B cell (primary cell): ENCODE data around the gene HES7. TPM values are rescaled to one million over a fixed set of nuclear protein-coding genes. Genes with fewer than 3 reads are reported as not detected.
"Not testable (repeated sequence)": the region's sequence is repeated elsewhere in the genome, so short reads cannot be mapped to it uniquely, and the experiment has no call there.

ENCODE experiments used
- ATAC-seq: fragments of 200-7000 bp; cut with Tn5 transposase; one replicate; pipeline ENCODE4 v1.10.0; 2021; ENCODE audit warnings: low read depth, mild to moderate bottlenecking, moderate number of reproducible peaks, moderate library complexity
- CTCF ChIA-PET: fragments of 350-600 bp; sonication (Branson Sonifier 250); formaldehyde crosslinking; loops from one replicate; lab custom pipeline; 2021; ENCODE audit warnings: antibody characterized with exemption, inconsistent platforms; lab: Charles Lee
- POLR2A ChIA-PET: fragments of 350-600 bp; sonication (Branson Sonifier 250); formaldehyde crosslinking; loops from one replicate; lab custom pipeline; 2021; ENCODE audit warnings: antibody characterized with exemption; lab: Charles Lee
- DNase-seq: peaks from one replicate; pipeline ENCODE4 v3.0.0; 2013
- H2AFZ ChIP-seq: 2 replicates; pipeline ENCODE4 v1.6.1; 2012; ENCODE audit warnings: mild to moderate bottlenecking, low read depth, low read length; ENCODE audit not compliant: insufficient read depth, poor library complexity, severe bottlenecking
- H3K27ac ChIP-seq, 2 donors: 1 replicate in 1 of 2; 2 replicates in 1 of 2; pipeline ENCODE4 v1.5.1; 2012 to 2013; ENCODE audit warnings: low read length in 2 of 2, mild to moderate bottlenecking in 2 of 2, moderate library complexity in 1 of 2
- H3K27me3 ChIP-seq, 4 experiments: fragments of 200-600 bp in 1 of 4; sonication (generic) in 1 of 4; replicated peaks in 1 of 4; 1 replicate in 2 of 4; 2 replicates in 2 of 4; pipeline versions ENCODE4 v1.6.1 to v1.7.0; 2013 to 2016; ENCODE audit warnings: low read length in 3 of 4, mild to moderate bottlenecking in 2 of 4, mixed read lengths in 1 of 4, moderate library complexity in 1 of 4; ENCODE audit not compliant: insufficient read depth in 4 of 4, control insufficient read depth in 3 of 4; ENCODE audit errors: control extremely low read depth in 1 of 4
- H3K36me3 ChIP-seq, 2 experiments: replicated peaks in 1 of 2; 1 replicate in 1 of 2; 2 replicates in 1 of 2; pipeline versions ENCODE4 v1.6.1 to v1.7.1; 2013; ENCODE audit warnings: low read length in 1 of 2; ENCODE audit not compliant: insufficient read depth in 2 of 2, control insufficient read depth in 1 of 2; ENCODE audit errors: control extremely low read depth in 1 of 2, extremely low read depth in 1 of 2
- H3K4me1 ChIP-seq, 2 donors: fragments of 200-600 bp in 1 of 2; sonication (generic) in 1 of 2; 1 replicate in 1 of 2; 2 replicates in 1 of 2; pipeline versions ENCODE4 v1.5.1 to v1.6.1; 2013 to 2017; ENCODE audit warnings: low read length in 2 of 2; ENCODE audit not compliant: control insufficient read depth in 2 of 2, insufficient read depth in 2 of 2
- H3K4me2 ChIP-seq: replicated peaks from 2 replicates; pipeline ENCODE3; 2012; ENCODE audit warnings: mild to moderate bottlenecking, low read depth, low read length; ENCODE audit not compliant: poor library complexity, severe bottlenecking
- H3K4me3 ChIP-seq, 5 experiments: fragments of 200-600 bp in 1 of 5; sonication (generic) in 1 of 5; 1 replicate in 3 of 5; 2 replicates in 2 of 5; pipeline versions ENCODE4 v1.5.1 to v1.7.0; 2011 to 2016; ENCODE audit warnings: low read length in 4 of 5, mild to moderate bottlenecking in 4 of 5, low read depth in 2 of 5, control low read depth in 1 of 5, moderate library complexity in 1 of 5; ENCODE audit not compliant: insufficient read depth in 1 of 5; ENCODE audit errors: control extremely low read depth in 1 of 5, extremely low read depth in 1 of 5
- H3K79me2 ChIP-seq: fragments of 200-600 bp; sonication (generic); one replicate; pipeline ENCODE4 v1.6.0; 2016; ENCODE audit warnings: low read length; ENCODE audit not compliant: control insufficient read depth, insufficient read depth
- H3K9ac ChIP-seq: fragments of 200-600 bp; sonication (generic); 2 replicates; pipeline ENCODE4 v1.6.1; 2017; ENCODE audit warnings: mild to moderate bottlenecking, low read length, moderate library complexity
- H3K9me3 ChIP-seq, 3 donors: one replicate each; pipeline versions ENCODE4 v1.6.1 to v1.7.1; 2013; ENCODE audit warnings: low read length in 2 of 3; ENCODE audit not compliant: control insufficient read depth in 2 of 3, insufficient read depth in 1 of 3; ENCODE audit errors: control extremely low read depth in 1 of 3
- H4K20me1 ChIP-seq: 2 replicates; pipeline ENCODE4 v1.6.0; 2012; ENCODE audit warnings: mild to moderate bottlenecking, low read length; ENCODE audit not compliant: insufficient read depth, control insufficient read depth, poor library complexity, severe bottlenecking
- H3K27ac Mint-ChIP-seq: one replicate; pipeline ENCODE4 v1.8.0; 2021; ENCODE audit warnings: mixed read lengths
- H3K27me3 Mint-ChIP-seq: one replicate; pipeline ENCODE4 v1.8.0; 2021; ENCODE audit warnings: mixed read lengths
- H3K4me1 Mint-ChIP-seq: one replicate; pipeline ENCODE4 v1.8.0; 2021; ENCODE audit warnings: mixed read lengths
- H3K4me3 Mint-ChIP-seq: one replicate; pipeline ENCODE4 v1.8.0; 2021; ENCODE audit warnings: mixed read lengths
- H3K9me3 Mint-ChIP-seq: one replicate; pipeline ENCODE4 v1.8.0; 2022; ENCODE audit warnings: mixed read lengths; ENCODE audit not compliant: insufficient read depth
- EZH2 ChIP-seq: IDR thresholded peaks from 2 replicates; pipeline ENCODE4 v1.6.1; 2012; ENCODE audit warnings: borderline replicate concordance, low read depth, mild to moderate bottlenecking, moderate library complexity, low read length; ENCODE audit not compliant: insufficient read depth, poor library complexity, severe bottlenecking
- WGBS: methylation state at CpG from one replicate; pipeline ENCODE4 v1.1.5; 2013; ENCODE audit warnings: missing lambda C conversion rate; ENCODE audit not compliant: insufficient coverage; 5-methylcytosine and 5-hydroxymethylcytosine counted together
- intact Hi-C: fragments of 100-400 bp; cut with micrococcal nuclease; formaldehyde crosslinking; loops from one replicate; pipeline ENCODE4 v1.10.0; 2022
- polyA plus RNA-seq: library from polyadenylated mRNA; depleted of rRNA; stranded (reverse); fragments of >200 nt; gene quantifications from 2 replicates; pipeline ENCODE4 v1.2.3, GENCODE V29; 2012
- total RNA-seq, 2 donors: library from RNA; stranded (reverse); fragments of 120-200 nt in 1 of 2; gene quantifications; 1 replicate in 1 of 2; 2 replicates in 1 of 2; pipeline versions ENCODE4 v1.2.3 to v1.2.4, GENCODE V29; 2013 to 2022
- TF ChIP-seq, protein P1 (sequence below): fragments of 200-600 bp; IDR thresholded peaks from one replicate; pipeline ENCODE4 v1.8.0; 2022; ENCODE audit warnings: antibody characterized with exemption, mild to moderate bottlenecking

The HES7 gene
- total and polyA plus RNA-seq, 2 donors (not counting 1 experiment from before 2014, with no cell fraction given) = 0.34 TPM; not detected in 1

DNA sequence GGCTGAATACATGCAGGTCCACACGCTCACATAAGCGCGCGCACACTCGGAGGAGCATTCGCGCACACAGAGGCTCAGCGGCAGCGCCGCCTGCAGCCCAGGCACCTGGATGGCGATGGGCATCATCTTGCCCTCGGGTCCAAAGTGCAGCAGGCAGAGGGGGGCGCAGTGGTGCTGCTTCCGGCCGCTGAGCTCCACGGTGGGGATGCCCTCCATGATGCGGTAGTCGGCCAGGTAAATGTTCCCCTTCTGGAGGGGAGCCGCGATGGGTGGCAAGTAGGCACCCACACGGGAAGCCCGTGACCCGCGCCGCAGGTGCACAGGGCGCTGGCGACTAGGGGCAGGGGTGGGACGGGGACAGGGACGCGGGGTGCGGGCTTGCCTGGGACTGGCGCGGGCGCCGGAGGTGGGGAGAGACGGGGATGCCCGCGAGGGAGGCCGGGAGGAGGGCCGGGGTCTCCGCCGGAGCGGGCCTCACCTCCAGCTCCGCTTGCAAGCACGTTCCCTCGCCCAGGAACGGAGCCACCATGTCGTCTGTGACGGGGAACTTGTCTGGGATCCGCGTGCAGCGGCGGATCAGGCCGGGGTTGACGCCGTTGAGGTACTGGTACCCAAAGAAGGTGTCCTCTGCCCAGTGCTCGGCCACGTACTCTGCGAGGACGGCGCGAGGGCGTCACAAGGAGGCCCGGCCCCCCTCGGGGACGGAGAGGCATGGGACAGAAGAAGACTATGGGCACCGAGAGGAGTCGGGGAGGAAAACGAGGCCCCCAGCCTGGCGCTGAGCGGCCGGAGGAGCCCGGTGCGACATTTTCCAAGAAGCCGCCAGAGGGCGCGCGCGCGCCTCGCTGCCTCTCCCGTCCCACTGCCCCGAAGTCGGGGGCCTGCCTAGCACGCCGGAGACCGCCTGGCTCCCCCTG lies 44.4 kb downstream of the HES7 start:
- peak overlapping the region; percentile 98 for H2AFZ ChIP-seq
- TF ChIP-seq, protein P1, sequence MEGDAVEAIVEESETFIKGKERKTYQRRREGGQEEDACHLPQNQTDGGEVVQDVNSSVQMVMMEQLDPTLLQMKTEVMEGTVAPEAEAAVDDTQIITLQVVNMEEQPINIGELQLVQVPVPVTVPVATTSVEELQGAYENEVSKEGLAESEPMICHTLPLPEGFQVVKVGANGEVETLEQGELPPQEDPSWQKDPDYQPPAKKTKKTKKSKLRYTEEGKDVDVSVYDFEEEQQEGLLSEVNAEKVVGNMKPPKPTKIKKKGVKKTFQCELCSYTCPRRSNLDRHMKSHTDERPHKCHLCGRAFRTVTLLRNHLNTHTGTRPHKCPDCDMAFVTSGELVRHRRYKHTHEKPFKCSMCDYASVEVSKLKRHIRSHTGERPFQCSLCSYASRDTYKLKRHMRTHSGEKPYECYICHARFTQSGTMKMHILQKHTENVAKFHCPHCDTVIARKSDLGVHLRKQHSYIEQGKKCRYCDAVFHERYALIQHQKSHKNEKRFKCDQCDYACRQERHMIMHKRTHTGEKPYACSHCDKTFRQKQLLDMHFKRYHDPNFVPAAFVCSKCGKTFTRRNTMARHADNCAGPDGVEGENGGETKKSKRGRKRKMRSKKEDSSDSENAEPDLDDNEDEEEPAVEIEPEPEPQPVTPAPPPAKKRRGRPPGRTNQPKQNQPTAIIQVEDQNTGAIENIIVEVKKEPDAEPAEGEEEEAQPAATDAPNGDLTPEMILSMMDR = peak; percentile 90
- TF ChIP-seq EZH2 = no peak
- ChIA-PET CTCF (interaction anchor here (0.7 to 11.5 kb wide), 19 partner anchors 9 to 667 kb away, joined by 3 to 360 read pairs (median 4); partner anchors contain the start of genes ALOX12B, ALOXE3, BORCS6 and SLC25A35), POLR2A (interaction anchor here (0.6 to 1.3 kb wide), 13 partner anchors 9 to 210 kb away, joined by 3 to 8 read pairs (median 3); partner anchors contain the start of gene CTC1)
- H3K36me3 ChIP-seq = no peaks in the 10 kb centered on the region
- H3K27ac ChIP-seq = peak overlapping the region; percentile 48 to 75
- peaks cover 7% of the 10 kb centered on the region for H3K79me2 ChIP-seq
- no peaks in the 10 kb centered on the region for H3K9me3 ChIP-seq
- peak overlapping the region; percentile 96 for H3K4me3 Mint-ChIP-seq
- peaks cover 9 to 15% of the 10 kb centered on the region in 2 donors for H3K4me1 ChIP-seq
- 1% methylated on average over 81 of the region's 87 CpGs for WGBS
- peak overlapping the region; percentile 97 for H3K4me2 ChIP-seq
- peak overlapping the region in 4 of 5 experiments; percentile 57 to 76 (median 70) for H3K4me3 ChIP-seq
- H3K4me1 Mint-ChIP-seq = peaks cover 14% of the 10 kb centered on the region
- peak overlapping the region; percentile 92 for H3K27ac Mint-ChIP-seq
- H3K27me3 ChIP-seq = peaks cover 0 to 19% (median 10%) of the 10 kb centered on the region in 4 experiments
- H3K27me3 Mint-ChIP-seq = peaks cover 6% of the 10 kb centered on the region
- H4K20me1 ChIP-seq = peaks cover 9% of the 10 kb centered on the region
- intact Hi-C loops = loop anchor here (1.0 to 2.0 kb wide), 5 partner anchors 12 to 221 kb away; partner anchors contain the start of gene ALOXE3
- peak overlapping the region; percentile 76 for H3K9ac ChIP-seq
- ATAC-seq = peak; percentile 82
- no peaks in the 10 kb centered on the region for H3K9me3 Mint-ChIP-seq
- peak; percentile 90 for DNase-seq

DNA sequence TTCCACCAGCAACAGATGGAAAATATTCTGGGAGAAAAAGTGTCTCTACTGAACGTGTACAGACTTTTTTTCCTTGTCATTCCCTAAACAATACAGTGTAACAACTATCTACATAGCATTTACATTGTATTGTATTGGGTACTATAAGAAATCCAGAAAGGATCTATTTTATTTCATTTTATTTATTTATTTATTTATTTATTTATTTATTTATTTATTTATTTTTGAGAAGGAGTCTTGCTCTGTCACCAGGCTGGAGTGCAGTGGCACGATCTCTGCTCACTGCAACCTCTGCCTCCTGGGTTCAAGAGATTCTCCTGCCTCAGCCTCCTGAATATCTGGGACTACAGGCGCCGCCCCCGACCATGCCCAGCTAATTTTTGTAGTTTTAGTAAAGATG lies 46.0 kb downstream of the HES7 start:
- H3K9me3 Mint-ChIP-seq, H3K27ac ChIP-seq, H4K20me1 ChIP-seq, H3K4me3 Mint-ChIP-seq, H3K4me2 ChIP-seq, POLR2A ChIA-PET, H3K27ac Mint-ChIP-seq, H3K36me3 ChIP-seq, H3K79me2 ChIP-seq, ATAC-seq, H3K9me3 ChIP-seq, H3K9ac ChIP-seq, H2AFZ ChIP-seq, intact Hi-C loops, DNase-seq, H3K4me3 ChIP-seq: not testable (repeated sequence)
- peaks cover 30% of the 10 kb centered on the region for H3K4me1 Mint-ChIP-seq
- H3K4me1 ChIP-seq = peaks cover 24 to 31% of the 10 kb centered on the region in 2 donors
- CTCF ChIA-PET = interaction anchor here (1.0 to 11.5 kb wide), 5 partner anchors 12 to 80 kb away, joined by 3 to 360 read pairs (median 121); partner anchors contain the start of genes ALOX12B and ALOXE3
- peaks cover 20% of the 10 kb centered on the region for H3K27me3 Mint-ChIP-seq
- peaks cover 0 to 35% (median 22%) of the 10 kb centered on the region in 4 experiments for H3K27me3 ChIP-seq
- no CpG with 5 or more reads among the region's 5 CpGs for WGBS
